Breast epithelium (tissue), 4 donors: ENCODE measurements around the gene ZCCHC3. TPM values are rescaled to one million over a fixed set of nuclear protein-coding genes. Genes with fewer than 3 reads are reported as not detected.

ENCODE experiments used
- DNase-seq, 2 donors: peaks; one replicate each; pipeline ENCODE4 v3.0.0-alpha.2; 2019; ENCODE audit warnings: low spot score in 2 of 2
- H3K27ac ChIP-seq, 2 donors: fragments of 200-600 bp; sonication (generic) in 1 of 2; one replicate each; pipeline ENCODE4 v1.5.1; 2016 to 2019; ENCODE audit warnings: mild to moderate bottlenecking in 1 of 2
- H3K27me3 ChIP-seq, 2 donors: fragments of 200-600 bp; sonication (generic) in 1 of 2; one replicate each; pipeline versions ENCODE4 v1.5.1 to v1.6.0; 2017 to 2019; ENCODE audit warnings: control low read depth in 1 of 2, mild to moderate bottlenecking in 1 of 2
- H3K36me3 ChIP-seq: fragments of 200-600 bp; one replicate; pipeline ENCODE4 v1.5.1; 2019
- H3K4me1 ChIP-seq, 2 donors: fragments of 200-600 bp; sonication (generic); one replicate each; pipeline ENCODE4 v1.5.1; 2016 to 2019; ENCODE audit warnings: control low read depth in 1 of 2
- H3K4me3 ChIP-seq, 3 donors: fragments of 200-600 bp; sonication (generic); 1 replicate in 2 of 3; 2 replicates in 1 of 3; pipeline ENCODE4 v1.5.1; 2016 to 2019; ENCODE audit warnings: mild to moderate bottlenecking in 3 of 3, moderate library complexity in 2 of 3
- H3K9me3 ChIP-seq, 2 donors: fragments of 200-600 bp; sonication (generic) in 1 of 2; one replicate each; pipeline ENCODE4 v1.5.1; 2016 to 2019; ENCODE audit warnings: control low read depth in 1 of 2
- CTCF ChIP-seq, 3 donors: fragments of 450-650 bp; IDR thresholded peaks; one replicate each; pipeline ENCODE4 v1.5.1; 2016 to 2017; ENCODE audit warnings: antibody characterized with exemption in 3 of 3, mild to moderate bottlenecking in 3 of 3, moderate library complexity in 3 of 3
- POLR2A ChIP-seq: fragments of 450-650 bp; IDR thresholded peaks from one replicate; pipeline ENCODE4 v1.6.1; 2016; ENCODE audit warnings: antibody characterized with exemption, mild to moderate bottlenecking, moderate library complexity
- POLR2AphosphoS5 ChIP-seq, 3 donors: sonication (generic); formaldehyde crosslinking; IDR thresholded peaks; one replicate each; pipeline ENCODE4 v1.6.1; 2017; ENCODE audit warnings: antibody characterized with exemption in 3 of 3
- intact Hi-C: fragments of 100-400 bp; cut with DNase I; formaldehyde crosslinking; loops from one replicate; pipeline ENCODE4 v1.15.1; 2023; ENCODE audit warnings: low total_unique reads
- total RNA-seq, 3 donors: library from RNA; depleted of rRNA; stranded (reverse); fragments of >200 nt; gene quantifications; one replicate each; pipeline ENCODE4 v1.1.0, GENCODE V29; 2016

Gene ZCCHC3
- total RNA-seq, 3 donors from 2014 or later: 10.1 to 14.0 (median 11.5) TPM

- Histone ChIP-seq H3K4me1 (no peaks in the 10 kb centered on the region), H3K36me3 (no peaks in the 10 kb centered on the region), H3K27ac (peak overlapping the region in 1 of 2 donors; percentile 93), H3K27me3 (no peaks in the 10 kb centered on the region), H3K9me3 (no peaks in the 10 kb centered on the region), H3K4me3 (no peak overlapping the region)
- intact Hi-C loops: no loop called here
- no peak for DNase-seq
- TF ChIP-seq POLR2A (no peak), CTCF (IDR thresholded peaks at IDR 0.05) (no peak), POLR2AphosphoS5 (IDR thresholded peaks at IDR 0.05) (no peak)
These were observed 11.2 kb downstream of the ZCCHC3 start for GRCh38 chr20:308427-309038.

- TF ChIP-seq POLR2AphosphoS5 (IDR thresholded peaks at IDR 0.05) (no peak), CTCF (IDR thresholded peaks at IDR 0.05) (no peak), POLR2A (no peak)
- H3K4me3 ChIP-seq: peak overlapping the region; percentile 39 to 69 (median 54)
- H3K9me3 ChIP-seq: no peaks in the 10 kb centered on the region
- H3K27me3 ChIP-seq: no peaks in the 10 kb centered on the region
- DNase-seq: no peak
- peak overlapping the region; percentile 71 to 93 for H3K27ac ChIP-seq
- H3K4me1 ChIP-seq: no peaks in the 10 kb centered on the region
- intact Hi-C loops: no loop called here
- no peaks in the 10 kb centered on the region for H3K36me3 ChIP-seq
These were observed 12.0 kb downstream of the ZCCHC3 start for GRCh38 chr20:309306-309840.

DNA sequence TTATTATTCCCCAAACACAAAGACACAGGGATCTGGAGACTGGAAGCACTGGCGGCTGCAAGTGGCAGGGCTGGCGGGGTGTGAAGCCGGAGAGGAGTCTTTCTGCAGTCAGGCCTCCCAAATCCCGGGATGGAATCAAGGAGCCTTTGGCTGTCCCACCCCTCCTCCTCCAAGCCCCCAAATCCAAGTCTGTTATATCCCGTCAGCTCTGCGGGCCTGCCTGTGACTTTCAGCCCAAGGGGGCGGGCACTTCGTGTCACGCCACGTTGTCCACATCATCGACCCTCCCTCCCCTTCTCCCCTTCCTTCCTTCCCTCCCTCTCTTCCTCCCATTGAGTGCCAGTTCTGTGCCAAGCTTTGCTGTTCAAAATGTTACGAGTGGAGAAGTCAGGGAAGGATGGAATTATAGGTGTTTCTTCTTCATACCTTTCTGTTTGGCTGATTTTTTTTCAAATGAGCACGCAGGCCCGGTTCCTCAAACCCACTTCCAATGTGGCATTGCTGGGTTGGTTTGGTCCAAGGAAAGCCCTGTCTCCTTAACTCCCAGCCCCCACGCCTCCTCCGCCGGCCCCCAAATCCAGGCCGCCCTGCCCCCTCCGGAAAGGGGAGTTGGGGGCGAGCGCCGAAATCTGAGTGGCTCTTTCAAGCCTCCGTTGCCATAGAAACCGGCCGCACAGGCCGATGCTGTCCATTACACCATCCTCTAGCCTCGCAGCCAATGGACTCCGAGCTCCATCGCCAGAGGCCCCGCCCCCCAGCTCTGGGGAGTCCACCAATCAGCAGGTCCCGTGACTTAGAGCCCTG is 12.7 kb downstream of the ZCCHC3 start:
- no peaks in the 10 kb centered on the region for H3K27me3 ChIP-seq
- peak overlapping the region; percentile 39 to 69 (median 54) for H3K4me3 ChIP-seq
- no peaks in the 10 kb centered on the region for H3K9me3 ChIP-seq
- TF ChIP-seq POLR2AphosphoS5 (IDR thresholded peaks at IDR 0.05) (peak in 2 of 3 donors; percentile 36 to 42), CTCF (IDR thresholded peaks at IDR 0.05) (no peak), POLR2A (no peak)
- DNase-seq: peak; percentile 89 to 96
- no peaks in the 10 kb centered on the region for H3K36me3 ChIP-seq
- intact Hi-C loops: no loop called here
- peak overlapping the region; percentile 71 to 93 for H3K27ac ChIP-seq
- no peaks in the 10 kb centered on the region for H3K4me1 ChIP-seq

DNA sequence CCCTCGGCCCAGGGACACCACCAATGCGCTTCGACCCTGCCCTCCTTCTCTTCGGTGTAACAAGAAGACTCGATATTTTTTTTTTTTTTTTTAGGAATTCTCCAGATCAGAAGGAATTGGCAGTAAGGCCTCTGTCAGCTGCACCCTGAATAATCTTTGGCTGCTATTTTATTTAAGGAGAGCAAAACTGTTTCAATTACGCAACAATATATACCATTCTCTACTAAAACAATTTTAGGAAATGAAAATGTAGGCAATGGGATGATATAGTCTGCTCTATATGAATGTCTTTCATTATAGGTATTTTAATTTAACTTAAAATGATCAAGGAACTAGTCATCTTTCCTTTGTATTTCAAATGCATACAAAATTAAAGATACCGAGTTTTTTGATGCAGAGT is 13.3 kb downstream of the ZCCHC3 start:
- Histone ChIP-seq H3K27ac (peak overlapping the region in 1 of 2 donors; percentile 71), H3K27me3 (no peaks in the 10 kb centered on the region), H3K36me3 (no peaks in the 10 kb centered on the region), H3K9me3 (no peaks in the 10 kb centered on the region), H3K4me1 (no peaks in the 10 kb centered on the region), H3K4me3 (peak overlapping the region in 2 of 3 donors; percentile 54 to 69)
- intact Hi-C loops: no loop called here
- no peak for DNase-seq
- TF ChIP-seq POLR2A (no peak), POLR2AphosphoS5 (IDR thresholded peaks at IDR 0.05) (no peak), CTCF (IDR thresholded peaks at IDR 0.05) (no peak)

- no peaks in the 10 kb centered on the region for H3K4me1 ChIP-seq
- no peak for DNase-seq
- no peaks in the 10 kb centered on the region for H3K27me3 ChIP-seq
- H3K27ac ChIP-seq: no peak overlapping the region
- no peaks in the 10 kb centered on the region for H3K36me3 ChIP-seq
- no peak for TF ChIP-seq POLR2A
- TF ChIP-seq CTCF (IDR thresholded peaks at IDR 0.05): no peak
- TF ChIP-seq POLR2AphosphoS5 (IDR thresholded peaks at IDR 0.05): no peak
- no peak overlapping the region for H3K4me3 ChIP-seq
- intact Hi-C loops: no loop called here
- H3K9me3 ChIP-seq: no peaks in the 10 kb centered on the region
These were observed 14.2 kb downstream of the ZCCHC3 start for GRCh38 chr20:311609-312008.
